GM12878 (cell line): ENCODE results near the gene TSHB. TPM values are rescaled to one million over a fixed set of nuclear protein-coding genes. Genes with fewer than 3 reads are reported as not detected.

Experiments
- ATAC-seq: fragments of 200-7000 bp; cut with Tn5 transposase; 3 replicates; pipeline ENCODE4 v1.9.1; 2020; ENCODE audit warnings: mild to moderate bottlenecking, moderate library complexity
- BruUV-seq: library from RNA; stranded (reverse); fragments of 400-500 nt; replicated peaks from 2 replicates; lab custom pipeline; 2021; lab: Mats Ljungman, UMichigan
- CTCF ChIA-PET: fragments of 300-600 bp; sonication (Branson Sonifier 250); formaldehyde crosslinking; extraction: SDS; loops from one replicate; lab custom pipeline; 2021; ENCODE audit warnings: inconsistent platforms; lab: Yijun Ruan, JAX
- POLR2A ChIA-PET: fragments of 350-600 bp; formaldehyde crosslinking; extraction: SDS; loops from one replicate; lab custom pipeline; 2021; ENCODE audit warnings: inconsistent platforms; lab: Charles Lee
- RAD21 ChIA-PET: fragments of 300-600 bp; sonication (Branson Sonifier 250); formaldehyde crosslinking; loops from one replicate; lab custom pipeline; 2023; ENCODE audit warnings: antibody characterized with exemption; ENCODE audit not compliant: unreplicated experiment; lab: Charles Lee
- SMC1A ChIA-PET: fragments of 300-600 bp; sonication (Branson Sonifier 250); formaldehyde crosslinking; loops from one replicate; lab custom pipeline; 2023; ENCODE audit not compliant: unreplicated experiment, uncharacterized antibody; lab: Charles Lee
- DNase-seq: peaks from one replicate; pipeline ENCODE4 v3.0.0-alpha.2; 2011; ENCODE audit warnings: low read depth, low spot score
- FAIRE-seq: peaks from 3 replicates; lab custom pipeline; 2011; peaks lifted over from hg19 to GRCh38; lab: Jason Lieb, UNC
- H2AFZ ChIP-seq: 2 replicates; pipeline ENCODE4 v1.6.0; 2011; ENCODE audit warnings: low read depth, low read length, control low read depth; ENCODE audit not compliant: control insufficient read depth
- H3K27ac ChIP-seq: 2 replicates; pipeline ENCODE4 v1.5.1; 2011; ENCODE audit warnings: control low read depth; ENCODE audit not compliant: control insufficient read depth, insufficient read depth
- H3K27me3 ChIP-seq, 2 experiments: replicated peaks in 1 of 2; 2 replicates each; pipeline versions ENCODE4 v1.6.0 to v1.6.1; 2011; ENCODE audit warnings: low read length in 1 of 2; ENCODE audit not compliant: control insufficient read depth in 2 of 2, insufficient read depth in 2 of 2
- H3K36me3 ChIP-seq, 2 experiments: 2 replicates each; pipeline ENCODE4 v1.5.1; 2011; ENCODE audit warnings: low read length in 1 of 2; ENCODE audit not compliant: control insufficient read depth in 2 of 2, insufficient read depth in 2 of 2
- H3K4me1 ChIP-seq: 2 replicates; pipeline ENCODE4 v1.6.1; 2011; ENCODE audit warnings: mild to moderate bottlenecking, low read length, moderate library complexity, mixed read lengths; ENCODE audit not compliant: control insufficient read depth, insufficient read depth
- H3K4me2 ChIP-seq: 2 replicates; pipeline ENCODE4 v1.6.0; 2011; ENCODE audit warnings: control low read depth; ENCODE audit not compliant: control insufficient read depth, insufficient read depth
- H3K4me3 ChIP-seq: fragments of 200-600 bp; sonication (generic); 2 replicates; pipeline ENCODE4 v1.5.1; 2016
- H3K79me2 ChIP-seq: 2 replicates; pipeline ENCODE4 v1.6.0; 2011; ENCODE audit warnings: low read length; ENCODE audit not compliant: control insufficient read depth, insufficient read depth
- H3K9ac ChIP-seq: 2 replicates; pipeline ENCODE4 v1.8.0; 2011; ENCODE audit warnings: low read length, control low read depth, mixed read lengths; ENCODE audit not compliant: control insufficient read depth, insufficient read depth
- H3K9me3 ChIP-seq: replicated peaks from 3 replicates; pipeline ENCODE4 v1.5.1; 2011; ENCODE audit warnings: mild to moderate bottlenecking, low read length; ENCODE audit not compliant: control insufficient read depth, insufficient read depth
- H4K20me1 ChIP-seq: 2 replicates; pipeline ENCODE4 v1.6.0; 2011; ENCODE audit not compliant: control insufficient read depth, insufficient read depth
- ASH2L ChIP-seq: fragments of 300-600, 200-600 bp; sonication (generic); IDR thresholded peaks from 2 replicates; pipeline ENCODE4 v1.6.1; 2017; ENCODE audit warnings: low read depth, mild to moderate bottlenecking, borderline replicate concordance
- CHD2 ChIP-seq: IDR thresholded peaks from 2 replicates; pipeline ENCODE4 v1.6.1; 2011; ENCODE audit warnings: low read depth, low read length, improper control_type of control experiment, borderline replicate concordance
- IRF4 ChIP-seq: IDR thresholded peaks from 2 replicates; pipeline ENCODE4 v1.6.1; 2011; ENCODE audit warnings: low read depth, low read length
- JUND ChIP-seq: IDR thresholded peaks from 2 replicates; pipeline ENCODE4 v1.6.1; 2012; ENCODE audit warnings: low read depth, mild to moderate bottlenecking, low read length, improper control_type of control experiment, moderate library complexity
- MYC ChIP-seq: IDR thresholded peaks from 2 replicates; pipeline ENCODE4 v1.6.1; 2011; ENCODE audit warnings: mild to moderate bottlenecking, low read length, moderate library complexity, inconsistent platforms; ENCODE audit not compliant: insufficient read depth, insufficient replicate concordance, insufficient read length, severe bottlenecking
- PAX8 ChIP-seq: fragments of 450-650 bp; IDR thresholded peaks from 2 replicates; pipeline ENCODE4 v1.6.1; 2017; ENCODE audit warnings: mild to moderate bottlenecking, moderate library complexity
- SIX5 ChIP-seq: IDR thresholded peaks from 2 replicates; pipeline ENCODE4 v1.6.1; 2011; ENCODE audit warnings: mild to moderate bottlenecking, low read depth, low read length, moderate library complexity; ENCODE audit not compliant: severe bottlenecking
- SMAD5 ChIP-seq: IDR thresholded peaks from 2 replicates; pipeline ENCODE4 v1.6.1; 2016; ENCODE audit warnings: antibody characterized with exemption, low read depth
- SP1 ChIP-seq: IDR thresholded peaks from one replicate; pipeline ENCODE4 v1.6.1; 2011; ENCODE audit warnings: low read depth, low read length
- TCF3 ChIP-seq: IDR thresholded peaks from 2 replicates; pipeline ENCODE4 v1.6.1; 2012; ENCODE audit warnings: low read depth, mild to moderate bottlenecking, low read length, borderline replicate concordance; ENCODE audit not compliant: insufficient read depth
- YBX1 ChIP-seq: fragments of 450-650 bp; IDR thresholded peaks from 2 replicates; pipeline ENCODE4 v1.6.1; 2016; ENCODE audit warnings: antibody characterized with exemption
- ZBTB40 ChIP-seq: fragments of 450-650 bp; IDR thresholded peaks from 2 replicates; pipeline ENCODE4 v1.6.1; 2016; ENCODE audit warnings: mild to moderate bottlenecking, moderate library complexity, borderline replicate concordance
- WGBS: methylation state at CpG from one replicate; pipeline ENCODE4 v1.1.6; 2016; ENCODE audit warnings: low lambda C conversion rate; ENCODE audit not compliant: insufficient replicate concordance, insufficient coverage; ENCODE audit errors: missing lambda C conversion rate; 5-methylcytosine and 5-hydroxymethylcytosine counted together
- in situ Hi-C: fragments of 300-500 bp; cut with MboI; formaldehyde crosslinking; loops from 9 replicates; pipeline ENCODE4 v1.14.3; 2018; ENCODE audit warnings: mixed read lengths
- intact Hi-C: fragments of 100-400 bp; cut with micrococcal nuclease; formaldehyde crosslinking; loops from one replicate; pipeline ENCODE4 v1.14.2; 2022; ENCODE audit not compliant: unreplicated experiment
- polyA plus RNA-seq, 11 experiments: library from polyadenylated mRNA; depleted of rRNA in 4 of 11; unstranded in 6 of 11; stranded (reverse) in 5 of 11; fragments of >200 nt; fragmentation: Nextera tagmentation in 4 of 11; fragmentation: Illumina TruSeq in 1 of 11; extraction: Ambion mirVana in 4 of 11; extraction: Trizol in 1 of 11; gene quantifications; 1 replicate in 1 of 11; 2 replicates in 10 of 11; pipeline versions ENCODE4 v1.2.1 to v1.2.3, GENCODE V29; 2011 to 2016; ENCODE audit warnings: inconsistent platforms in 2 of 11, missing spikeins in 2 of 11, low read depth in 1 of 11
- total RNA-seq, 4 experiments: library from RNA; depleted of rRNA in 3 of 4; stranded (reverse); fragments of >200 nt in 3 of 4; fragmentation: Illumina TruSeq in 1 of 4; extraction: Trizol in 1 of 4; gene quantifications; 2 replicates each; pipeline versions ENCODE4 v1.2.1 to v1.2.3, GENCODE V29; 2013 to 2021
- TF ChIP-seq, protein P1 (sequence below): IDR thresholded peaks from 2 replicates; pipeline ENCODE4 v1.6.1; 2012; ENCODE audit warnings: low read depth, low read length, improper control_type of control experiment
- TF ChIP-seq, protein P2 (sequence below), 3 experiments: IDR thresholded peaks in 2 of 3; conservative IDR thresholded peaks in 1 of 3; 2 replicates each; pipeline ENCODE4 v1.5.1; 2011; ENCODE audit warnings: low read depth in 3 of 3, low read length in 3 of 3, mild to moderate bottlenecking in 3 of 3, control low read depth in 2 of 3, moderate library complexity in 2 of 3, inconsistent platforms in 1 of 3, mixed read lengths in 1 of 3; ENCODE audit not compliant: control insufficient read depth in 2 of 3, insufficient read depth in 1 of 3; ENCODE audit errors: extremely low read depth in 1 of 3

TSHB gene
- total and polyA plus RNA-seq, 10 of the 15 experiments (the other 5 are each of a cell fraction or from before 2014, with no cell fraction given): not detected

DNA sequence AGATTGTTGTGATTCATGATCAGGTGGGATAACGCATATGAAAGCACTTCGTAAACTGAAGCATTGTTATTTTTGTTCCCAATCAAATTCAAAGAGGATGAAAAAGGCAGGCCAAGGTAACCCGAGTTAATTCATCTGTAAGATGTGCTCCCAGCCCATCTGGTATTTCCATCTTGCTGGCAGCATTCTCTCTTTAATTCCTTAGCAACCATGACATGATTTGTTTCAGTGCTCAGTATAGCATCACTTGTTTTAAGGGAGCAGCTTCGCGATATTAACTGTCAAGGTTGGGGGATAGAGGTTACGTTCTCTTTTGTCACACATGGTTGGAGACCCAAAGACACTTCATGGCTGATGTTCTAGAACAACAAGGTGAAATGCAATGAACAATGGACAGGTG, 53.3 kb downstream of the TSHB start:
- no TSS peak for BruUV-seq
- Histone ChIP-seq H4K20me1 (no peaks in the 10 kb centered on the region), H3K36me3 (no peaks in the 10 kb centered on the region), H3K79me2 (no peaks in the 10 kb centered on the region), H2AFZ (no peak overlapping the region), H3K4me3 (no peak overlapping the region)
- ATAC-seq: no peak
- SMC1A ChIA-PET: interaction anchor here (1.0 to 11.4 kb wide), 2 partner anchors 14 to 29 kb away, joined by 3 to 77 read pairs; no protein-coding TSS in a partner anchor
- TF ChIP-seq TCF3 (no peak), CHD2 (no peak), JUND (no peak), SMAD5 (no peak), SP1 (no peak), PAX8 (no peak), ZBTB40 (no peak), MYC (no peak), YBX1 (no peak), SIX5 (no peak), ASH2L (no peak), IRF4 (no peak)
- TF ChIP-seq, protein P1, sequence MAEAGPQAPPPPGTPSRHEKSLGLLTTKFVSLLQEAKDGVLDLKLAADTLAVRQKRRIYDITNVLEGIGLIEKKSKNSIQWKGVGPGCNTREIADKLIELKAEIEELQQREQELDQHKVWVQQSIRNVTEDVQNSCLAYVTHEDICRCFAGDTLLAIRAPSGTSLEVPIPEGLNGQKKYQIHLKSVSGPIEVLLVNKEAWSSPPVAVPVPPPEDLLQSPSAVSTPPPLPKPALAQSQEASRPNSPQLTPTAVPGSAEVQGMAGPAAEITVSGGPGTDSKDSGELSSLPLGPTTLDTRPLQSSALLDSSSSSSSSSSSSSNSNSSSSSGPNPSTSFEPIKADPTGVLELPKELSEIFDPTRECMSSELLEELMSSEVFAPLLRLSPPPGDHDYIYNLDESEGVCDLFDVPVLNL: no peak
- TF ChIP-seq, protein P2, sequence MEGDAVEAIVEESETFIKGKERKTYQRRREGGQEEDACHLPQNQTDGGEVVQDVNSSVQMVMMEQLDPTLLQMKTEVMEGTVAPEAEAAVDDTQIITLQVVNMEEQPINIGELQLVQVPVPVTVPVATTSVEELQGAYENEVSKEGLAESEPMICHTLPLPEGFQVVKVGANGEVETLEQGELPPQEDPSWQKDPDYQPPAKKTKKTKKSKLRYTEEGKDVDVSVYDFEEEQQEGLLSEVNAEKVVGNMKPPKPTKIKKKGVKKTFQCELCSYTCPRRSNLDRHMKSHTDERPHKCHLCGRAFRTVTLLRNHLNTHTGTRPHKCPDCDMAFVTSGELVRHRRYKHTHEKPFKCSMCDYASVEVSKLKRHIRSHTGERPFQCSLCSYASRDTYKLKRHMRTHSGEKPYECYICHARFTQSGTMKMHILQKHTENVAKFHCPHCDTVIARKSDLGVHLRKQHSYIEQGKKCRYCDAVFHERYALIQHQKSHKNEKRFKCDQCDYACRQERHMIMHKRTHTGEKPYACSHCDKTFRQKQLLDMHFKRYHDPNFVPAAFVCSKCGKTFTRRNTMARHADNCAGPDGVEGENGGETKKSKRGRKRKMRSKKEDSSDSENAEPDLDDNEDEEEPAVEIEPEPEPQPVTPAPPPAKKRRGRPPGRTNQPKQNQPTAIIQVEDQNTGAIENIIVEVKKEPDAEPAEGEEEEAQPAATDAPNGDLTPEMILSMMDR (IDR thresholded peaks at IDR 0.05 in 2 of 3, conservative IDR thresholded peaks at IDR 0.05 in 1 of 3; ENCODE audit: control insufficient read depth in 2 of 3, extremely low read depth in 1 of 3, insufficient read depth in 1 of 3, low read depth in 3 of 3, low read length in 3 of 3): no peak
- TF ChIP-seq, all 136 proteins: peak for 0
- ChIA-PET POLR2A (interaction anchor here (2.4 kb wide), 1 partner anchor 12 kb away, joined by 12 read pairs; no protein-coding TSS in a partner anchor), CTCF (interaction anchor here (0.9 to 2.0 kb wide), 3 partner anchors 18 to 30 kb away, joined by 3 to 7 read pairs (median 6); no protein-coding TSS in a partner anchor), RAD21 (interaction anchor here (1.3 kb wide), 1 partner anchor 16 kb away, joined by 3 read pairs; no protein-coding TSS in a partner anchor)
- Histone ChIP-seq H3K4me2 (no peak overlapping the region), H3K9me3 (no peaks in the 10 kb centered on the region), H3K27me3 (no peaks in the 10 kb centered on the region; a peak in 1 of 4 replicates), H3K27ac (no peak overlapping the region), H3K9ac (no peak overlapping the region), H3K4me1 (no peaks in the 10 kb centered on the region)
- no peak for DNase-seq
- in situ Hi-C loops: no loop called here
- intact Hi-C loops: no loop called here
- FAIRE-seq: no peak
- WGBS: 56% methylated on average over 6 of the region's 6 CpGs
